HG02610 (cell line): ENCODE measurements around the gene RCBTB2.
"Not testable (repeated sequence)": the region's sequence is repeated elsewhere in the genome, so short reads cannot be mapped to it uniquely, and the experiment has no call there.

Source experiments
- ATAC-seq: cut with Tn5 transposase; IDR thresholded peaks from one replicate; pipeline ENCODE4 v1.9.1; 2021; ENCODE audit warnings: mild to moderate bottlenecking, moderate library complexity; ENCODE audit not compliant: unreplicated experiment

RCBTB2 gene

DNA sequence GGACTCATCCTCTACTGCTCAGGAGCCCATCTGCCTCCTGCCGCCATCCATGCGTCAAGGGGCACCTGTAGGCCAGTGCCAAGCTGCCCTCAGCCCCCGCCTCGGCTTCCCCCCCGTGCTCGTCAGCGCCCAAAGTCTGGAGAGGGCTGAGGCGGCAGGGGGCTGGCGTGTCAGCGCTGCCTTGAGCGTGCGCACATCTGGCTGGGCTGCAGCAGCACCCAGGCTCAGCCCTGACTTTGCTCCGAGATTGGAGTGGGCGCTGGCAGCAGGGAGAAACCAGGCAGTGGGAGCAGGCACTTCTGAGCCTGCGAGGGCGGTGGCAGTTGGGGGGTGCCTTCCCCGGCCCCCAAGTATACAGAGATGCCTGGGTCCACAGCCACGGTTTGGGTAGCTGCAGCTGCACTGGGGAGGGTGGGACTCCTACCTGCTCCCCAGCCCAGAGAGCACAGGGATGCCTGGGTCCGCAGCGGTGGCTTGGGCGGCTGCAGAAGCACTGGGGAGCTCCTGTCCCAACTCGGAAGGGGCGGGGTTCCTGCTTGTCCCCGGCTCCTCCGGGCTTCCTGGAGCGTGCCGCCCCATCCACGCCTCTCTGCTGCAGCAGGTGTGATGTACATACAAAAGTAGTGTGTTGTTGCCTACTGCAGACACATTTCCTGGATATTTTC, 75.2 kb downstream of the RCBTB2 start:
- no peak for ATAC-seq

DNA sequence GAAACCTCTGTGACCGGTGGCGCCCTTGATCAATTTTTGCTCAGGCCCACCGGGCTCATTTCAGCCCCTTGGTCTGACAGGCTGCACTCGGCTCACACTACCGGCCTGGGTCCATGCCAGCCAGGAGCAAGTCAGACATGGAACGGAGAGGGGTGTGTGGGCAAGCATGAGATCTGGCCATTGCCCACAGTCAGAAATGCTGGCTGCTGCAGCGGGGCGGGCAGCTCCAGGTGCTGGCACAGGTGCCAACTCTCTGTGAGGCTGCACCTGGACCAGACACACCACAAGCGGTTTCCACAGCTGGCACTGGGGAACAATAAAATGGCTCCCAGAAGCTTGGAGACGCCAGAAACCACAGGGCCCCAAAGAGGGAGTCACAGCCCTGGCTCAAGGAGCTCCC, 76.3 kb downstream of the RCBTB2 start:
- ATAC-seq, result no peak

DNA sequence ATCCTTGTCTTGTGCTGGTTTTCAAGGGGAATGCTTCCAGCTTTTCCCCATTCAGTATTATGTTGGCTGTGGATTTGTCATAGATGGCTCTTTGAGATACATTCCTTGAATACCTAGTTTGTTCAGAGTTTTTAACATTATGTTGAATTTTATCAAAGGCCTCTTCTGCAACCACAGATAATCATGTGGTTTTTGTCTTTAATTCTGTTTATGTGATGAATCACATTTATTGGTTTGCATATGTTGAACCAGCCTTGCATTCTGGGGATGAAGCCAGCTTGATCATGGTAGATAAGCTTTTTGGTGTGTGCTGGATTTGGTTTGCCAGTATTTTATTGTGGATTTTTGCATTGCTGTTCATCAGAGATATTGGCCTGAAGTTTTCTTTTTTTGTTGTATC, 81.7 kb downstream of the RCBTB2 start:
- not testable (repeated sequence) for ATAC-seq

DNA sequence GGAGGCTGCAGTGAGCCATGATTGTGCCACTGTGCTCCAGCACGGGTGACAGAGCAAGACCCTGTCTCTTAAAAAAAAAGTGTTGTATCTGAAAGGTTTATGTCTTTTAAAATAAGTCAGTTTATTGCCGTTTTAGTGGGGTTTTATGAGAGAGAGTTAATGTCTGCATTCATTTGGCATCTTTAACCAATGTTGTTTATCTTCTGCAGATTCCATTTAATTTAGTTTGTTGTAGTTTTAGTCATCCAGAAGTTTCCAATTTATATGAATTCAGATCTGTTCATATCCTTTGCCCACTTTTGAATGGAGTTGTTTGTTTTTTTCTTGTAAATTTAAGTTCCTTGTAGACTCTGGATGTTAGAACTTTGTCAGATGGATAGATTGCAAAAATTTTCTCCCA, 83.2 kb downstream of the RCBTB2 start:
- no peak for ATAC-seq

DNA sequence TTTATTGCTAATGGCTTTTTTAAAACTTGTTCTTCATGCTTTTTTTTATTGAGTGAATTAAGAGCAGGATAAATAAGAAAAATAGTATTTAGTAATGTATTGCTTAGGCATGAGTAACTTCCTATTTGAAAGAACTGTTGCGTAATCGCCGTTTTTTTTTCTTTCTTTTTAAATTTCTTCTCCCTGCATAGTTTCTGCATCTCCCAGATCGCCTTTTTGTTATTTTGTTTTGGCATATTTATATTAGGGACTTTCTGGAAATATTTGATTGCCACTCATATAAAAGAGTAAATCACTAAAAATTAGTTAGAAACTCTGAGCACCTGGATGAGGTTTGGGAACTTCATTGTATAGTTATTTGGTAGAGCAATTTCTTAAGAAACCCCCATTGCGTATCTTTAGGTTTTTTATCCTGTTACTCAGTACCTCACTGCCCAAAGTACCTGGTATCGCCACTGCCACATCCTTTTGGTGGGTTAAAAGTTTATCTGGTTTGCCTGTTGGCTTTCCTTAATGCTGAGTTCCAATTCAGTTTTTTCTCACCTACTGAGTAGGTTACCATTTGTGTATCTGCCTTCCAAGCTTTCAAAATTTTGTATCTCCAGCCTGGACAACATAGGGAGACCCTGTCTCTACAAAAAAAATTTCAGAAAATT, 83.8 kb downstream of the RCBTB2 start:
- ATAC-seq, result no peak

DNA sequence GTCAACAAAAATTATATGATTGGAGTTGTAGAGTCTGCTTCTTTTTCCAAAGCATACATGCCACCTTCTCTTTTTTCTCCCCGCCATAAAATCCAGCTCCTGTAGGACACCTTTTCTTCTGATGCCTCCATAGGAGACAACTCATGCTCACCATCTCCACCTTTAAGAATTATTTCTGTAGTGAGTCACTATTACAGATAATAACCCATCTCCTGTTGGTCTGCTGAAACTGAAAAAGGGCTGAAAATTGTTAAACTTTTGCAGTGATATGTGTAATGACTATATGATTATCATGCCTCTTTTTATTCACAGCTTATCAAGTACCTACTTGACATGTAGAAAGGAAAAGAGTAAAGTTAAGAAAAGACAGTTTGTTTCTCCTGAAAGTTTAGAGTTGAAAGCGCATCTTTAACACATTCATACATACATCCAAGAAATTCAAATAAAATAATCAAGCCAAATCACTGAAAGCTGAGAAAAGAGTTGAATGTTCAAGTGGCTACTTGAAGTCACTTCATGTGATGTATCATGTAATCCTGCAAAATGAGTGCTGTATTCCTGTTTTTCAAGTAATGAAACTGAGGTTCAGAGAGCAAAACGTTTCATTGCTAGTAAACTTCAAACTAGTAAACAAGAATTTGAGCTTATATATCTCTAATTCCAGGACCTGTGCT, 84.5 kb downstream of the RCBTB2 start:
- peak; percentile 41 for ATAC-seq

DNA sequence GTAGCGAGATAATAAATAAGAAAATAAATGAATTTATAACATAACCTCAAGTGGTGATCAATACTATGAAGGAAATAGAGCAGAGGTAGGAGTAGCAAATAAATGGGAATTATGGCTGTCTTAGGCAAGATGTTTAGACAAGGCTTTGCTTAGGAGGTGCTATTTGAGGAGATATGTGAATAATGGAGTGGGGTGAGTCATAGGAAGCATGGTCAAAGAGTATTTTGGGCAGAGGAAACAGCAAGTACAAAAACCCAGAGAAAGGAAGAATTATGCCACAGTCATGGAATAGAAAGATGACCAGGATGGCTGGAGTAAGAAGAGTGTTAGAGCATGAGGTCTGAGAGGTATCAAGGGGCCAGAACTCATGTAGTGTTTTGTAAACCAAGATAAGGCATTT, 86.4 kb downstream of the RCBTB2 start:
- no peak for ATAC-seq

DNA sequence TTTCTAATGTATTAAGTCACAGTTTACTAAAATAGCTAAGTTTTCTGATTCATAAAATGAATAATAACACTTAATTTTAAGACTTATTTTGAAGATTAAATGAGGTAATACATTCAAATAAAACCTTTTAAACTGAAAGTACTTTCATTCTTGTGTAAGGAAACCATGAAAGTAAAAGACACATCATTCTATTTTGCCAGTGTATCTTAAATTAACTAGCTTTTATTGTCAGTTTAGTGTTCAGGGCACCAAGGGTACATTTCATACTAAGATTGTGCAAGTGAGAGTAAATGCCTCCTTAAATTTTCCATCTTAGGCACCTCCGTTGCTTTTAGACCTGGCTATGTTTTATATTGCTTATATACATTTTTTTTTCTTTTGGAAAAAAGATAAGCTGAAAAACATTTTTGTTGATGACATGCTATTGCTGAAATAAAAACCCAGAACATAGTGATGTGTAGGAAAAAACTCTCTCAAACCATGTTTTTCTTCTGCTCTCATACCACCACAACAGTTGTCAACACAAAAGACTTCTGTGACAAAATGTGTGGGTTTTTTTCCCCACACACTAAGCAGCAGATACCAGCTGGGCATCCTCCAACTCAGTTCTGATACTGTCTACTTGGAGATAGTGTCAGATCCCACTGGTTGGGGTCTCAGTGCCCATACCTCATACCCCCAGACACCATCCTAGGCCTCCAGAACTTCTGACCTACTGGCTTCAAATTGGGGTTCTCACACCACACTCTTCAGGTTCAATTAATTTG, 89.3 kb downstream of the RCBTB2 start:
- no peak for ATAC-seq
